GM12875 (cell line): Measurements from ENCODE around the gene ST6GAL1.

ENCODE experiments used
- H3K4me3 ChIP-seq: one replicate; pipeline ENCODE4 v1.5.1; 2011; ENCODE audit warnings: low read depth, low read length, control low read depth
- TF ChIP-seq, protein P1 (sequence below): IDR thresholded peaks from 2 replicates; pipeline ENCODE4 v1.5.1; 2011; ENCODE audit warnings: low read depth, mild to moderate bottlenecking, control low read depth, inconsistent platforms, low read length, moderate library complexity, borderline replicate concordance; ENCODE audit not compliant: insufficient read depth

The ST6GAL1 gene

DNA sequence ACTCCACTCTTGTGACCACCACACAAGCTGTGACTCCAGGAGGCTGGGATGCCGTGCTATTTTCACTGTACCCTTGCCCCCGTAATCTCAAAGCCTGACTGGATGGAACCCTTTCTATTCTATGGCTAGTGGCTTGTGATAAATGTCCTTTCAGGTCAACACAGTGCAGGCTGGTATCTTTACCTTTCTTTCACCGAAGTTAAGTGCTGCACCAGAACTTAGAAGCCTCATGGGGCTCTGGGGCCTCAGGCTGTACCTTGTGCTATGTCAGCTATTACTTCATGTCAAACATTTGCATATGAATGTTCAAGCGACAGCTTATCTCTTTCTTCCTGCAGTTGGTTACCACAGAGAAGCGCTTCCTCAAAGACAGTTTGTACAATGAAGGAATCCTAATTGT, 142.2 kb downstream of the ST6GAL1 start:
- TF ChIP-seq, protein P1, sequence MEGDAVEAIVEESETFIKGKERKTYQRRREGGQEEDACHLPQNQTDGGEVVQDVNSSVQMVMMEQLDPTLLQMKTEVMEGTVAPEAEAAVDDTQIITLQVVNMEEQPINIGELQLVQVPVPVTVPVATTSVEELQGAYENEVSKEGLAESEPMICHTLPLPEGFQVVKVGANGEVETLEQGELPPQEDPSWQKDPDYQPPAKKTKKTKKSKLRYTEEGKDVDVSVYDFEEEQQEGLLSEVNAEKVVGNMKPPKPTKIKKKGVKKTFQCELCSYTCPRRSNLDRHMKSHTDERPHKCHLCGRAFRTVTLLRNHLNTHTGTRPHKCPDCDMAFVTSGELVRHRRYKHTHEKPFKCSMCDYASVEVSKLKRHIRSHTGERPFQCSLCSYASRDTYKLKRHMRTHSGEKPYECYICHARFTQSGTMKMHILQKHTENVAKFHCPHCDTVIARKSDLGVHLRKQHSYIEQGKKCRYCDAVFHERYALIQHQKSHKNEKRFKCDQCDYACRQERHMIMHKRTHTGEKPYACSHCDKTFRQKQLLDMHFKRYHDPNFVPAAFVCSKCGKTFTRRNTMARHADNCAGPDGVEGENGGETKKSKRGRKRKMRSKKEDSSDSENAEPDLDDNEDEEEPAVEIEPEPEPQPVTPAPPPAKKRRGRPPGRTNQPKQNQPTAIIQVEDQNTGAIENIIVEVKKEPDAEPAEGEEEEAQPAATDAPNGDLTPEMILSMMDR, result no peak
- H3K4me3 ChIP-seq, result no peak overlapping the region

- no peak overlapping the region for H3K4me3 ChIP-seq
- TF ChIP-seq, protein P1, result no peak
Observed at GRCh38 chr3:187073581-187074098, 143.3 kb downstream of the ST6GAL1 start.

DNA sequence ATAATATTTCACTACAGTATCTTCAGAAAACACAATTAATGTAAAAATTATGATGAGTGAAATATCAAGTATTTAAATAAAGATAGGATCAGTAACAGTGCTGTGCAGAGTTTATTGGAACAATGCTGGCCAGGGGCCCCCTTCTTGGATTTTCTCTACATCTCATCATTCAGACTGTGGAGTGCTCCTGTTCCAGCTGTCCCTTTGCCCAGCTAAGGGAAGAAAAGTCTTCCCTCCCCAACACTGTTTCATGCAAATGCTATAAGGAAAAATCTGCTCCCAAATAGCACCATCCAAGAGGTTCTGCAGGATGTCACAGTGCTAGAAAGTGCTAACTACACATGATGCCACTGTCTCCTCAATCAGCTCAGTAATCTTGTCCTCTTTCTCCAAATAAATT, 144.5 kb downstream of the ST6GAL1 start:
- no peak overlapping the region for H3K4me3 ChIP-seq
- TF ChIP-seq, protein P1, result no peak

GRCh38 chr3:187076297-187076696, 146.0 kb downstream of the ST6GAL1 start:
- TF ChIP-seq, protein P1, result no peak
- H3K4me3 ChIP-seq, result no peak overlapping the region

GRCh38 chr3:187077085-187077484, 146.8 kb downstream of the ST6GAL1 start:
- TF ChIP-seq, protein P1, result no peak
- H3K4me3 ChIP-seq, result no peak overlapping the region

GRCh38 chr3:187077537-187077936, 147.2 kb downstream of the ST6GAL1 start:
- no peak overlapping the region for H3K4me3 ChIP-seq
- TF ChIP-seq, protein P1, result no peak

- TF ChIP-seq, protein P1, result no peak
- H3K4me3 ChIP-seq, result no peak overlapping the region
Observed at GRCh38 chr3:187079090-187080022, 149.0 kb downstream of the ST6GAL1 start.
